ENCODE results near the gene GRID2.
"Not testable (repeated sequence)": the region's sequence is repeated elsewhere in the genome, so short reads cannot be mapped to it uniquely, and the experiment has no call there.

Gene GRID2

GRCh38 chr4:92266521-92266920 is 37.2 kb upstream of the GRID2 start:
- Histone ChIP-seq H3K4me1 (ENCODE audit: low read length) (no peaks in the 10 kb centered on the region), H3K4me2 (ENCODE audit: low read depth, low read length) (no peak overlapping the region), H3K79me2 (ENCODE audit: low read length) (no peaks in the 10 kb centered on the region), H3K4me3 (ENCODE audit: low read length) (no peak overlapping the region), H3K36me3 (replicated peaks; ENCODE audit: insufficient read depth, low read length) (no peaks in the 10 kb centered on the region), H4K20me1 (ENCODE audit: insufficient read depth, low read length) (no peaks in the 10 kb centered on the region), H3K9me2 (replicated peaks; ENCODE audit: insufficient read depth, low read length) (no peaks in the 10 kb centered on the region), H3K27me3 (replicated peaks; ENCODE audit: insufficient read depth, low read length) (no peaks in the 10 kb centered on the region), H3F3A (ENCODE audit: insufficient read depth, low read length) (no peaks in the 10 kb centered on the region), H3K9ac (ENCODE audit: low read length) (no peak overlapping the region), H3K9me3 (replicated peaks; ENCODE audit: insufficient read depth, low read length) (no peaks in the 10 kb centered on the region), H3K27ac (ENCODE audit: low read length) (no peak overlapping the region), H2AFZ (ENCODE audit: low read length) (no peak overlapping the region)
- no peak for DNase-seq
- TF ChIP-seq EZH2 (optimal IDR thresholded peaks at IDR 0.05; ENCODE audit: low read depth, low read length) (no peak), EZH2phosphoT487 (IDR thresholded peaks at IDR 0.05; ENCODE audit: low read length) (no peak), CTCF (IDR thresholded peaks at IDR 0.05; ENCODE audit: low read length) (no peak)

GRCh38 chr4:92268642-92269041 is 35.1 kb upstream of the GRID2 start:
- Histone ChIP-seq H3K36me3 (replicated peaks; ENCODE audit: insufficient read depth, low read length) (no peaks in the 10 kb centered on the region), H3K9me2 (replicated peaks; ENCODE audit: insufficient read depth, low read length) (no peaks in the 10 kb centered on the region)
- no peak for TF ChIP-seq EZH2phosphoT487 (IDR thresholded peaks at IDR 0.05; ENCODE audit: low read length)
- no peak for TF ChIP-seq CTCF (IDR thresholded peaks at IDR 0.05; ENCODE audit: low read length)
- TF ChIP-seq EZH2 (optimal IDR thresholded peaks at IDR 0.05; ENCODE audit: low read depth, low read length) = no peak

GRCh38 chr4:92270908-92271307 is 32.9 kb upstream of the GRID2 start:
- H3K9me3 ChIP-seq (replicated peaks; ENCODE audit: insufficient read depth, low read length) = no peaks in the 10 kb centered on the region
- no peak overlapping the region for H2AFZ ChIP-seq (ENCODE audit: low read length)
- no peaks in the 10 kb centered on the region for H3K36me3 ChIP-seq (replicated peaks; ENCODE audit: insufficient read depth, low read length)
- H3K4me2 ChIP-seq (ENCODE audit: low read depth, low read length) = no peak overlapping the region
- H3K27me3 ChIP-seq (replicated peaks; ENCODE audit: insufficient read depth, low read length) = no peaks in the 10 kb centered on the region
- no peaks in the 10 kb centered on the region for H3F3A ChIP-seq (ENCODE audit: insufficient read depth, low read length)
- H4K20me1 ChIP-seq (ENCODE audit: insufficient read depth, low read length) = no peaks in the 10 kb centered on the region
- H3K9me2 ChIP-seq (replicated peaks; ENCODE audit: insufficient read depth, low read length) = no peaks in the 10 kb centered on the region
- H3K4me3 ChIP-seq (ENCODE audit: low read length) = no peak overlapping the region
- no peak for DNase-seq
- H3K79me2 ChIP-seq (ENCODE audit: low read length) = no peaks in the 10 kb centered on the region
- no peaks in the 10 kb centered on the region for H3K4me1 ChIP-seq (ENCODE audit: low read length)
- H3K9ac ChIP-seq (ENCODE audit: low read length) = no peak overlapping the region
- TF ChIP-seq EZH2 (optimal IDR thresholded peaks at IDR 0.05; ENCODE audit: low read depth, low read length) (no peak), EZH2phosphoT487 (IDR thresholded peaks at IDR 0.05; ENCODE audit: low read length) (no peak), CTCF (IDR thresholded peaks at IDR 0.05; ENCODE audit: low read length) (no peak)
- H3K27ac ChIP-seq (ENCODE audit: low read length) = no peak overlapping the region

More at GRCh38 chr4:92268642-92269041, 35.1 kb upstream of the GRID2 start:
- Histone ChIP-seq H3K79me2 (ENCODE audit: low read length) (no peaks in the 10 kb centered on the region), H4K20me1 (ENCODE audit: insufficient read depth, low read length) (no peaks in the 10 kb centered on the region), H3K9ac (ENCODE audit: low read length) (no peak overlapping the region), H3K4me2 (ENCODE audit: low read depth, low read length) (no peak overlapping the region), H3K4me3 (ENCODE audit: low read length) (no peak overlapping the region), H3K27me3 (replicated peaks; ENCODE audit: insufficient read depth, low read length) (no peaks in the 10 kb centered on the region), H3K4me1 (ENCODE audit: low read length) (no peaks in the 10 kb centered on the region), H2AFZ (ENCODE audit: low read length) (no peak overlapping the region), H3K9me3 (replicated peaks; ENCODE audit: insufficient read depth, low read length) (no peaks in the 10 kb centered on the region), H3K27ac (ENCODE audit: low read length) (no peak overlapping the region), H3F3A (ENCODE audit: insufficient read depth, low read length) (no peaks in the 10 kb centered on the region)
- no peak for DNase-seq

- H3K9me3 ChIP-seq (replicated peaks; ENCODE audit: insufficient read depth, low read length); H4K20me1 ChIP-seq (ENCODE audit: insufficient read depth, low read length); H3F3A ChIP-seq (ENCODE audit: insufficient read depth, low read length); H3K4me3 ChIP-seq (ENCODE audit: low read length); H3K4me2 ChIP-seq (ENCODE audit: low read depth, low read length); H3K36me3 ChIP-seq (replicated peaks; ENCODE audit: insufficient read depth, low read length); H3K9ac ChIP-seq (ENCODE audit: low read length); H3K27ac ChIP-seq (ENCODE audit: low read length); H3K27me3 ChIP-seq (replicated peaks; ENCODE audit: insufficient read depth, low read length); H2AFZ ChIP-seq (ENCODE audit: low read length); DNase-seq; H3K79me2 ChIP-seq (ENCODE audit: low read length); H3K9me2 ChIP-seq (replicated peaks; ENCODE audit: insufficient read depth, low read length); H3K4me1 ChIP-seq (ENCODE audit: low read length): not testable (repeated sequence)
Measured at GRCh38 chr4:92271551-92271950, 32.2 kb upstream of the GRID2 start.

GRCh38 chr4:92277057-92277881 is 26.5 kb upstream of the GRID2 start:
- not testable (repeated sequence) for H3K4me2 ChIP-seq (ENCODE audit: low read depth, low read length)

More at GRCh38 chr4:92277057-92277881, 26.5 kb upstream of the GRID2 start:
- not testable (repeated sequence) for H3K79me2 ChIP-seq (ENCODE audit: low read length); H3F3A ChIP-seq (ENCODE audit: insufficient read depth, low read length); H3K4me3 ChIP-seq (ENCODE audit: low read length); H3K4me1 ChIP-seq (ENCODE audit: low read length); H3K36me3 ChIP-seq (replicated peaks; ENCODE audit: insufficient read depth, low read length); H3K27me3 ChIP-seq (replicated peaks; ENCODE audit: insufficient read depth, low read length); H4K20me1 ChIP-seq (ENCODE audit: insufficient read depth, low read length); H3K27ac ChIP-seq (ENCODE audit: low read length); H3K9ac ChIP-seq (ENCODE audit: low read length); H3K9me3 ChIP-seq (replicated peaks; ENCODE audit: insufficient read depth, low read length); H2AFZ ChIP-seq (ENCODE audit: low read length); H3K9me2 ChIP-seq (replicated peaks; ENCODE audit: insufficient read depth, low read length); DNase-seq

All from MM.1S (cell line).